Activated naive CD4-positive, alpha-beta T cell treated with Interleukin-2 at 50 U/mL for 16 hours (primary cell): Measurements from ENCODE around the gene DHX9.
A peak's percentile ranks its signal among the peaks of the same experiment; 100 is the strongest.

ENCODE experiments used
- DNase-seq: peaks from one replicate; pipeline ENCODE4 v3.0.0-alpha.2; 2020

Gene DHX9

DNA sequence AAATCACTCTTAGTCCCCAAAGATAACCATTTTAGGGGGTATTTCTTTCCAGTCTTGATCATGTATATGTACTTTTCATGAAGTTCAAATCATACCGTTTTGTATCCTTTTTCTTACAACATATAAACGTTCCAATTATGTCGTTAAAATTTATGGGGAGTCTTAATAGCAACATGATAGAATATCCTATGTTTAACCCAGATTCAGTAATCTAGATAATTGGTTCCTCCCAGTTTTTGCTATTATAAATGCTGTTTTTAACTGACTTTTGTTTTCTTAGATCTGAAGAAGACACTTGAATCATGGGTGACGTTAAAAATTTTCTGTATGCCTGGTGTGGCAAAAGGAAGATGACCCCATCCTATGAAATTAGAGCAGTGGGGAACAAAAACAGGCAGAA is 3.1 kb downstream of the DHX9 start:
- DNase-seq: no peak

DNA sequence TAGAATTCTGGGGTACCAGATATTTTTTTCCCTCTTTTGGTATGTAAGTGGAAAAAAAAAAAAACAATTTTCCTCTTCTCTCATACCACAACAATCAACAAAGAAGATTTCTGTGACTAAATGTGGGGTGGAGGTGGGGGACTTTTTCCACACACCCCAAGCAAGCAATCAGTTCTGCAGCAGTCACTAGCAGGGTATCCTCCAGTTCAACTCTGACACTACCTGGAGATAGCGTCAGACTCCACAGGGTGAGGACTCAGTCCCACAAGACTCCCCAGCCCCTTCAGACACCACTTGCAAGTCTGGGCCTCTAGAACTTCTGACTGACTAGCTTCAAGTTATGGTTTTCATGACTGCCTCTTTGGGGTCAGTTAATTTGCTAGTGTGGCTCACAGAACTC is 6.2 kb downstream of the DHX9 start:
- peak; percentile 17 for DNase-seq

DNA sequence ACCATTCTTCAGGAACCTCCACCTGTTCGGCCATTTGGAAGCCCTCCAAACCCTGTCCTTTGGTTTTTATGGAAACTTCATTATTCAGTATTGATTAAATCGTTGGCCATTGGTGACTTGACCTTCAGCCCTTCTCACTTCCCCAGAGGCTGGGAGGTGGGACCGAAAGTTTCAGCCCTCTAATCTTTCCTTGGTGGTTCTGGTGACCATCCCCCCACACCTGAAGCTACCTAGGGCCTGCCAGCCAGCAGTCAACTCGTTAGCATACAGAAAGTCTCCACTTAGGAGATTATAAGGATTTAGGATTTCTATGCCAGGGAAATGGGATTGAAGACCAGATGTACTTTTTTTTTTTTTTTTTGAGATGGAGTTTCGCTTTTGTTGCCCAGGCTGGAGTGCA is 6.7 kb downstream of the DHX9 start:
- no peak for DNase-seq

DNA sequence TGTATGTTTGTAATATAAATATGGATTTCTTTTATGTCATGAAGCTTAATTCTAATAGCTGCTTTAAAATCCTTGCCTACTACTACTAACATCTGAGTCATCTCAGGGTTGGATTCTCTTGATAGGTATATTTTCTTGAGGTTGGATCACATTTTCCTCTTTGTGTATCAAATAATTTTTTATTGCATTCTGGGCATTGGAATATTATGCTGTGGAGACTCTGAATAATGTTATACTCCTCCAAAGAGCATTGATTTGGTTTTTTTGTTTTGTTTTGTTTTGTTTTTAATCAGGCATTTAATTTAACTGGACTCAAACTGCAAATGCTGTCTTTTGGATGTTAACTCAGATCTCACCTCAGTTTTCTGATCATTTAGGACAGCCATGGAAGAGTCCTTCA is 8.0 kb downstream of the DHX9 start:
- DNase-seq: no peak

DNA sequence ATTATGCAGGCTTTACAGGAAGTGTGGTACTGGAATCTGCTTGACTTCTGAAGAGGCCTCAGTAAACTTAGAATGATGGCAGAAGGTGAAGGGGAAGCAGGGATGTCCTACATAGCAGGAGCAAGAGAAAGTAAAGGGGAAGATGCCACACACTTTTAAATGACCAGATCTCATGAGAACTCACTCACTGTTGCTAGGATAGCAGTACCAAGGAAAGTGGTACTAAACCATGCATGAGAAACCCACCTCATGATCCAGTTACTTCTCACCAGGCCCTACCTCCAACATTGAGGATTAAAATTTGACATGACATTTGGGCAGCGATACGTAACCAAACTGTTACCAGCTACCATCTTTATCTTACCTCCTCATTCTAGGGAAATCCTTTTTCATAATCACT is 9.6 kb downstream of the DHX9 start:
- DNase-seq: no peak

DNA sequence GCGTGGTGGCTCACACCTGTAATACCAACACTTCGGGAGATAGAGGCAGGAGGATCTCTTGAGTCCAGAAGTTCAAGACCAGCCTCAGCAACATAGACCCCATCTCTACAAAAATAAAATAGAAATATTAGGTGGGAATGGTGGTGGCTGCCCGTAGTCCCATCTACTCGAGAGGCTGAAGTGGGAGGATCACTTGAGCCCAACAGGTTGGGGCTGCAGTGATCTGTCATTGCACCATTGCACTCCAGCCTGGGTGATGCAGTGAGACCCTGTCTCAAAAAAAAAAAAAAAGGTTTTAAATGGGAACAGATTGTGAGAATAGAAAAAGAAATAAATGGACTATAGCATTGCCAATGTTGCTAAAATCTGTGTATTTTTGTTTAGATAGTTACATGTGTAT is 11.2 kb downstream of the DHX9 start:
- DNase-seq: no peak

DNA sequence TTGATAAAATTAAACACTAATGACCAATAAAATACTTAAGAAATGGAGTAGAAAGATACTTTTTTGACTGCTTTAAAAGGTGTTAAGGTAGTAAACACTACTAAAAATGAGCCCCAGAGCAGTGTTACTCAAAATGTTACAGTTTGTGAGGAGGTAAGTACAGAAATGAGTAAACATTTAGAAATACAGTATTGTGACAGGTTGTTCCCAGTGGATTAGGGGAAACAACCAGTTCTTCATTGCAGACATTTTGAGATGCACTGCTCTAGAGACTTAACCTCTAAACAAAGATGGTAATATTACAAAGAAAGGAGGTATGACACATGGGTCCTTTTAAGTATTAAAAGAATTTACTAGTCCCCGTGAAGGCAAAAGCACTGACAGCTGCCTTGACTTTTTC is 12.7 kb downstream of the DHX9 start:
- DNase-seq: no peak

DNA sequence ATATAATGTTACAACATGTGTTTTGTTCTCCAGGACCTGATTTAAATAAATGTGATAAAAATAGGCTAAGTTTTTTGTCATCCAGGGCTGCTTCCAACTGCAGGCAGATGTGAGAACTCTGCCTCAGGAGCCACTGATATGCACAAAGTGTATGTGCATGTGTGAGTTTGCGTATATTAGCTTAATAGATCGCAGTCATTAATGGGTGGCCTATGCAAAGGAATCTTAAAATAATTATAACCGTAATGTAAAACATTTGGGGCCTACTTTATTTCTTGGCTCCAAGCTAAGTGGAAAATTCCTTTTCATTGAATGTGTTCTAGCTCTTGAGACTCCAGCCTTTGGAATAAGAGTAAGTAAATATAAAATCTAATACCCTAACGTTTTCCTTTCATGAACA is 16.8 kb downstream of the DHX9 start:
- DNase-seq: no peak

DNA sequence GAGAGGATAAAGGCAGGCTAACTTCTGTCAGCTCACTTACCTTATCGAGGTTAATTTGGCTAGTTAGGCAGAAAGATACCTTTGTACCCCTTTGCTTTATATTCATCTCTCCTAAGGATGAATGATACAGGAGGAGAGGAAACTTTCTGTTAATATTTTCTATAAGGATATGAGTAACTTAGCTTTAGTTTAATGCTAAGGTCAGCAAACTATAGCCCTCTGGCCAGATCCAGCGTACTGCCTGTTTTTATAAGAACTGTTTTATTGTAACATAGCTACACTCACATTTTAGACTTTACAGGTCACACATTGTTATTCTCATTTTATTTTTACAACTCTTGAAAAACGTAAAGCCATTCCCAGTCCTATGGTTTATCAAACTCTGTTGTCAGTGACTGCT is 18.1 kb downstream of the DHX9 start:
- DNase-seq: no peak

DNA sequence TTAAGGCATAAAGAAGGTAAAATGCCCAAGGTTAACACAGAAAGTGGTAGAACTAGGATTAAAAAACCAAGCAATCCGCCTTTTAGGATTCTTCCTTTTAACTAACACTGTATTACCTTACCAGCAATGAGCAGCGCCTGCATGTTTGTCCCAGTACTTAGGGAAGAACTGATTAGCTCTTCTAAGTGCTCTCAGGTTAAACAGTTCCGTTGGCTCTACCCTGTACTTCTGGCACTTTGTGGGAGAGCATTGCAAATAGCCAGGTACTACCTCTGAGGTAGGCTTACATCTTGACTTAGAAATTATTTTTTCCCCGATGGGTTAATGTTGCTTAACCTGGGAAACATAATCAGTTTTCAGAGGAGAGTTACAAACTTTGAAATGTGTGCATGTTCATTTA is 21.5 kb downstream of the DHX9 start:
- DNase-seq: no peak

DNA sequence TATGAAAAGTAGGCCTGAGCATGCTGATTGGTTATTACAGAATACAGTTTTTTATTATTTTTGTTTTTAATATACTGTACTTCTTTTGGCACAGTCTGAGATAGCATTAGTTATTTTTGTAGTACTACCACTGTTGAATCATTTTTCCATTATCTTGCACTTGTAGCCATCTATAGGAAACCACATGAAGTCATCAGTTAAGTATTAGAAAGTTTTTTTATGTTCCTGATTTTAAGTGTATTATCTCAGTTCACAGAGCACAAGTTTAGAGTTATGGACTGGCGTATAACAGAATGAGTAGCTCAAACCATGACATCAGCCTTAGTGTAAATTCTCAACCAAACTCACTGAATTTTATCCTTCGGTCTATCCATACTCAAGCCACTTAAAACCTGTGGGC is 22.8 kb downstream of the DHX9 start:
- DNase-seq: no peak

DNA sequence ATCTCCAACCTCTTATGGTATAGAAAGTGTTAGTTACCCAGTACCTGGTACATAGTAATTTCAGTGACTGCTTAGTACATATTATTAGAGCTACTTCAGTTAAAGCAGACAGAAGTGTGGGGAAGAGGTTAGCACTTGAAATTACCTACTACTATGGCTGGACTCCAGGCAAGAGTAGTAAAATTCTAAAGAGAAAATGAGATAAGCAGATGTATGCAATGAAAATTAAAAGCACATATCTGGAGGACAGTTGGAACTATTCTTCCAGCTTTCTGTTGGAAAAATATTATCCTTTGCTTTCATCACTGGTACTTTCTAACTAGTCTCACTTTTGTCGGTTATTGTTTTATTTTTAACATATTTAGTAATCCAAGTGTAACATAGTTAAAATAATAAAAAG is 23.7 kb downstream of the DHX9 start:
- no peak for DNase-seq

DNA sequence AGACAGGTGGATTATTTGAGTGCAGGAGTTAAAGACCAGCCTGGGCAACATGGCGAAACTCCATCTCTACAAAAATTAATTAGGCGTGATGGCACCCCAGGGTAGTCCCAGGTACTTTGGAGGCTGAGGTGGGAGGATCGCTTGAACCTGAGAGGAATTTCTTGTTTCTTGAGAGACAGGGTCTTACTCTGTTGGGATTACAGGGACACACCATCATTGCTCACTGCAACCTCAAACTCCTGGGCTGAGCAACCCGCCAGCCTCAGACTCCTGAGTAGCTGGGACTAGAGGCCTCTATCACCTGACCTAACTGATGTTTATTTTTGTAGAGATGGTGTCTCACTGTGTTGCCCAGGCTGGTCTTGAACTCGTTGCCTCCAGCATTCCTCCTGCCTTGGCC is 24.8 kb downstream of the DHX9 start:
- no peak for DNase-seq

DNA sequence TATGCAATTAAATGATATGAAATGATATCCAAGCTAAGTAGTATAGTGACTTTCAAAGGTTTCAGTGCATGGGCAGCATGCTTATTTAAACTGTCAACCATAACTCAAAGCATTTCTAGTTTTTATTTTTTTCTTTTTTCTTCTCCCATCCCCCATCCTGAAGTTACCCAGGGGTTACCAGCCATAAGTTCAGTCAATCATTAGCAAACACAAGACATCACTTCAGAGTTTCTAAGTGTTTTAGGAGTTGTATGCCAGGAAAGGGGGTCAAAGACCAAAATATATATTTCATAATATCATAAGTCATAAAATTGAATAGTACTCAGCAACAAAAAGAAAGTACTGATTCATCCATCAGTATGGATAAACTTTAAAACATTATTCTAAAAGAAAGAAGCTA is 28.7 kb downstream of the DHX9 start:
- DNase-seq: no peak

DNA sequence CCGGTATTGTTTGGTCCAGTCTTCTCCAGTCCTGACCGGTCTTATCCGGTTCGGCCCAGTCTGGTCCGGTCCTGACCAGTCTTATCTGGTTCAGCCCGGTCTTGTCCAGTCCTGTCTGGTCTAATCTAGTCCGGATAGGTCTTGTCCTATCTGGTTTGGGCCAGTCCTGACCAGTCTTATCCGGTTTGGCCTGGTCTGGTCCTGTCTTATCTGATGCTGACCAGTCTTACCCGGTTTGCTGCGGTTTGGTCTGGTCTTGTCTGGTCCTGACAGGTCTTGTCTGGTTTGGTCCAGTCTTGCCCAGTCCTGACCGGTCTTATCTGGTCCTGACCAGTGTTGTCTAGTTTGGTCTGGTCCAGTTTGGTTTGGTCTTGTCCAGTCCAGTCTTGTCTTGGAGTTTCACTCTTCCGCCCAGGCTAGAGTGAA is 30.1 kb downstream of the DHX9 start:
- no peak for DNase-seq

DNA sequence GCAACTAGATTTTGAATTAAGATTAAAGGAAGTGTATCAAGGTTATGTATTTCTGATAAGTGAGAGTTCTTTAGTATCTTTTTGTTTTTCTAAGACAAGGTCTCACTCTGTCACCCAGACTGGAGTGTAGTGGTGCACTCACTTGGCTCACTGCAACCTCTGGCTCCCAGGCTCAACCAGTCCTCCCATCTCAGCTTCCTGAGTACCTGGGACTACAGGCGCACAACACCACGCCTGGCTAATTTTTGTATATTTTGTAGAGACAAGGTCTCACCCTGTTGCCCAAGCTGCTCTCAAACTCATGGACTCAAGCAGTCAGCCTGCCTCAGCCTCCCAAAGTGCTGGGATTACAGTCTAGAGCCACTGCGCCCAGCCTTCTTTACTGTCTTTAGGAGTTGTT is 33.7 kb downstream of the DHX9 start:
- no peak for DNase-seq

DNA sequence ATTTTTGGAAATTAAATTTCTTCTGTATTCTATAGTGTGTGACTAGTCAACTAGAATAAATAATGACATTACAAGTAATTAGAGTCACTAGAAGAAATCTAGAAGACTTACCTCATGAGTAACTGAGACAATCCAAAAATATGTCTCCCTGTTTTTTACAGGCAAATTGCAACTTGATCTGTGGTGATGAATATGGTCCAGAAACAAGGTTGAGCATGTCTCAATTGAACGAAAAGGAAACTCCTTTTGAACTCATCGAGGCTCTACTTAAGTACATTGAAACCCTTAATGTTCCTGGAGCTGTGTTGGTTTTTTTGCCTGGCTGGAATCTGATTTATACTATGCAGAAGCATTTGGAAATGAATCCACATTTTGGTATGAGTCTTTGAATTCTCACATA is 36.7 kb downstream of the DHX9 start:
- DNase-seq: no peak

DNA sequence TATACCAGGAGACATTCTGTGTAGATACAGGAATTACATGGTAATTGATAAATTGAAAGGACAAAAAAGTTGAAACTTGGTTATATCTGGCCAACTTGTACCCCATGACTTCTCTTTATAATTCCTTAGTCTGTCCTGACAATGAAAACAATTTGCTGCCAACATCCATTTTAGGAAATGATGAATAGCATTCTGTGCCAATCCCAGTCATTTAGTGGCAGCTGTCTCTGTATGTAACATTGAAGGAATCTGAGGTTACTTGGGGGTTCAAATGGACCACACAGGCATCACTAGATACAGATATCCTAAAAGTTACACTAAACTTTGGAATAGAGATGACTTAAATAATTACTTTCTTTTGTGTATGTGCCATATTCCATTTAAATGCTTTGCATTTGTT is 38.2 kb downstream of the DHX9 start:
- DNase-seq: no peak

DNA sequence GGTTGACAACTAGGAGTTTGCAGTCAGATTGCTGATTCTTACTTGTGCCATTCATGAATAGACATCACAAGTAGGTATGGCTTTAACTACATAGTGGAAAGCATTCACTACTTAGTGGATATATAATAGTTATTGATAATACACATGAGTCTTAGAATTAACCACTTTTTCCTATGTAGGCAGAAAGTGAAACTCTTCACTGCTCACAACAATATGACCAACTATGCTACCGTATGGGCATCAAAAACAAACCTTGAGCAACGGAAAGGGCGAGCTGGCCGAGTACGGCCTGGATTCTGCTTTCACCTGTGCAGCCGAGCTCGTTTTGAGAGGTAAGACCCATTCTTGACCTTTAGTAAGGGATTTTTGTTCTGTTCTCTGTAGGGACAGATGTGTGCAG is 38.7 kb downstream of the DHX9 start:
- DNase-seq: no peak

DNA sequence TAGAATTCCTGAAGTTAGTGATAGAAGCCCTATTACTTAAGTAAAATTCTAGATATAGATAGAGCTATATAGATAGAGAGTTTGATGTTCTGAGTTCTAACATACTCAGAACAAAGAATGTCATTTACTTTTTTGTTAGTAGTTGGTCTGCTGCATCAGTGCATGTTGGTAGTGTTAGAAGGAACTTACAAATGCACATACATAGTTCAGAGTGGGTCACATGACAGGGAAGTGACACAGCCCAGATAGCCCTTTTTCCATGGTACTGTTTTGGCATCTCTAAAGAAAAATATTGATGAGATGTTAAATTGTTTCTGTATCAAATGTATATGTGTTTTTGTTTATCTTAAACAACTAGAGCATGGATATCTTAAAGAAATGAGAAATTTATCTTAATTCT is 45.7 kb downstream of the DHX9 start:
- DNase-seq: no peak

DNA sequence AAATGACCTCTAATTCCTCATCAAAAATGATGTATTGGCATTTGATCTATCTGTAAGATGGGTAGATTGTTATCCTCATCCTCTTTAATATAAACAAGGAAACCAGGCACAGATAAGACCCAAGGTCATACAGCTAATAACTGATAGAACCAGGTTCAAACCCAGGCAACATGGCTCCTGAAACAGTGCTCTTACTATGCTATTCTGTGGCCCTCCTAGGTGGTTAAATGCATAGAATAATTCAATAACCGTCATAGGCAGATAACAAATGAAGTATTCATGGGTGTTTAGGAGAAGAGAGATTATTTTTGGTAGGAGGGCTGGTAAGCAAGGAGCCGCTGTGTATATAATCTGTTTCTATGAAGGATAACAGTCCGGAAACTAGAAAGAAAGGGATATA is 46.4 kb downstream of the DHX9 start:
- no peak for DNase-seq

DNA sequence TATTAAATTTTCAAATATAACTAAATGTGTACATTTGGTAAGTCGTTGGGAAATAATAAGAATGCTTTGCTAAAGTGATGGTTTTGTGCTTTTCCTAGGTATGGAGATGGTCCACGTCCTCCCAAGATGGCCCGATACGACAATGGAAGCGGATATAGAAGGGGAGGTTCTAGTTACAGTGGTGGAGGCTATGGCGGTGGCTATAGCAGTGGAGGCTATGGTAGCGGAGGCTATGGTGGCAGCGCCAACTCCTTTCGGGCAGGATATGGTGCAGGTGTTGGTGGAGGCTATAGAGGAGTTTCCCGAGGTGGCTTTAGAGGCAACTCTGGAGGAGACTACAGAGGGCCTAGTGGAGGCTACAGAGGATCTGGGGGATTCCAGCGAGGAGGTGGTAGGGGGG is 47.8 kb downstream of the DHX9 start:
- DNase-seq: no peak

DNA sequence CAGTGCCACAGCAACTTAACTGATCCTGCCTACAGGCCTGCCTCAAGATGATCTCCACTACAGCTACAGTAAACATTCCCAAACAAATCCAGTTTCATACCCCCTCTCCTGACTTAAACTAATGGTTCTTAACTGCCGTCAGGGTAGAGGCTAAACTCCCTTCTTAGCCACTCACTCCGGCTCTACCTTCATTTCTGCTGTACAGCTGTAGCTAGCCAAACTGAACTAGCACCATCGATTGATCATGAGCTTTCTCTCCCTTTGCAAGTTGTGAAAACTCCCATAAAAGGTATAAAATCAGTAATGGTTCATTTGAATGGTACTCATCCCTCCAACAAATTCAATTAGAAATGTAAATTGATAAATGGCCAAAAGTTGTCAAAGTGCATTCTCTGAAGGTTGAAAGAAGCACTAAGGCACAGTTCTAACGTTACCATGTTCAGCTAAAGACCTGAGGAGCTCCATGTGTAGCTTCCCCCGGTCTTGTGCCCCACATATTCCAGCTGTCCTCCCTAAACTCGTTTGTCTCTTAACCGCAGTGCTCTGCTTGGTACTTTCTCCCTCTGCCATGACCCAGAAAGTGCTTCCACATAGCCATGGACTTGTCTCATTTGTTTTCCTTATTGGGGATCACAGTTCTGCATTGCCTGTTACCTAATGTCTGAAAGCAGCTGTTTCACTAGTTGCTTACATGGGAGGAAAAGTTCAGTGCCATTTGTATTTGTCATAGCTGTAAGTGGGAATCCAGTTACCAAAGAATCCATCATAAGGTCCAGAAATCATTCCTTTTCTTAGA is 49.8 kb downstream of the DHX9 start:
- no peak for DNase-seq

DNA sequence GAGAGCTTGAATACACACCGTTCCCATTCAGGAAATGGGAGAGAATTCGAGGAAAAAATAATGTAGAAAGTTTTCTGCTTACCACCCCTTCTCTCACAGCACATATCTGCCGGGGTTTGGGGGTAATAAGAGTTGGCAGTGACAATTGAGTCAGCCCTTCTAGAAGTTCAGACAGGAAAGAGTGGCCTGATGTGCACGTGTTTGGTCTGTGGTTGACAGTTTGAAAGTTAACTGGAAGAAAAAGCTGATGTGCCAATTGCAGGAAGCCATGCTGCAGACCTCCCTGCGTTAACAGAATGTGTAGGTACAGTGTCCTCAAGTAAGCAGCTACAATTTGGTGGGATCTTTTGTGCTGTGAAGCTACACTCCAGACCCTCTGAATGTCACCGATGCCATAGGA is 50.9 kb downstream of the DHX9 start:
- no peak for DNase-seq

DNA sequence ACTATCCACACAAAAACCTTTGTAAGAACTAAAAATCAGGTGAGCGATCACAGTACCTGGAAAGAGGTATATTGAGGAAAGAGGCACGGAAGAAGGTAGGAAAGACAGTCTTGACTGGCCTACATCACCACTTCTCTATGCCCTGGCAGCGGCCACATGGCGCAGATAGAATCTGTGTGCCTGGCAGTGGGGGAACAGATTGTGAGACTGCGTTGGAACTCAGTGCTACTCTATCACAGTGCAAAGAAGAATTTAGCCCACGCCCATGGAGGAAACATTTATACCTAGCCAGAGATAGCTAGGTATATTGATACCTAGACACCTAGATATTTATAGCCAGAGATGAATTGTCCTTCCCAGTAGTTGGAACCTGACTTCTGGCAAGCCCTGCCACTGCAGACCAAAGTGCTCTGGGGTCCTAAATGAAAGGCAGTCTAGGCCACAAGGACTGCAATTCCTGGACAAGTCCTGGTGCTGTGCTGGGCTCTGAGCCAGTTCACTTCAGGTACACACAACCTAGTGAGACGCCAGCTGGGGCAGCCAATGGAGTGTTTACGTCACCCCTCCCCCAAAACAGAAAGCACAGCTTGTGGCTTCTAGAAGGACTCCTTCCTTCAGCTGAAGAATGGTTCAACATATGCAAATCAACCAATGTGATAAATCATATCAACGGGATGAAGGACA is 51.9 kb downstream of the DHX9 start:
- no peak for DNase-seq
